GF-D8 (cell line): ENCODE results near the gene HEATR3.

ENCODE experiments used
- DNase-seq: peaks from one replicate; lab custom pipeline; 2025; lab: John Stamatoyannopoulos, UW

HEATR3 gene

DNA sequence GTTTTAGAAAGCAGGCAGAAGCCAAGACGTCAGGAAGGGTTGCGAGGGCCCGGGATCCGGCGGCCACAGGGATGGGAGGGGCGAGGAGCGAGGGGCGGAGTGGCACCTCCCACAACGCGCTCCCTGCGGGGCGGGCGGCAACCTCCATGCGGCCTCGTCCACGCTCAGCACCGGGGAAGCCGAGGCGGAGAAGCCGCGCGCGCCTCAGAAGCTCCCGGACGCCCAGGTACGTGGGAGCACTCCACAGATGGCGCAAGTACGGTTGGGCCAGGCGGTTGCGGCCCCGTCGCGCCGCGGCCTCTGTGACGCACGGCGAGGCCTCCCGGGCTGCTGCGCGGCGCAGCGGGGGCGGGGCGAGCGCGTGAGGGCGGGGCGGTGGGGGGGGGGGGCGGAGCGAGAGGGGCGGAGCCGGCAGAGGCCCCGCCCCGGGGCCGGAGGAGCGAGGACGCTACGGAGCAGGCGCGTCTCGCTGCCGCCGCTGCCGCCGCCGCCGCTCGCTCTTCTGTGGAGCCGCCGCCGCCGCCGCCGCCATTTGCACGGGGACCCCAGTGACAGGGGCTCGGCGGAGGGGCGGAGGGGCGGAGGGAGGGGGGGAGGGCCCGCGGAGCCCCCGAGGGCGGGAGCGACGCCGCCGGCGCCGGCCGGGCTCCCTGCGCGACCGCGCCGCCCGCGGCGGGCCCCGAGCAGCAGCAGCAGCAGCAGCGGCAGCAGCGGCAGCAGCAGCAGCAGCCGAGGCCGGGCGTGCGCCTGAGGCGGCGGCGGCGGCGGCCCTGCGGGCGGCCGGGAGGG, 87.2 kb downstream of the HEATR3 start, which contains the start of gene TENT4B:
Gene TENT4B (plus strand): TSS at position 500 of the 789 bp plus-strand sequence. CDS start 316 bp downstream, outside the sequence.
- DNase-seq, result peak; percentile 63

DNA sequence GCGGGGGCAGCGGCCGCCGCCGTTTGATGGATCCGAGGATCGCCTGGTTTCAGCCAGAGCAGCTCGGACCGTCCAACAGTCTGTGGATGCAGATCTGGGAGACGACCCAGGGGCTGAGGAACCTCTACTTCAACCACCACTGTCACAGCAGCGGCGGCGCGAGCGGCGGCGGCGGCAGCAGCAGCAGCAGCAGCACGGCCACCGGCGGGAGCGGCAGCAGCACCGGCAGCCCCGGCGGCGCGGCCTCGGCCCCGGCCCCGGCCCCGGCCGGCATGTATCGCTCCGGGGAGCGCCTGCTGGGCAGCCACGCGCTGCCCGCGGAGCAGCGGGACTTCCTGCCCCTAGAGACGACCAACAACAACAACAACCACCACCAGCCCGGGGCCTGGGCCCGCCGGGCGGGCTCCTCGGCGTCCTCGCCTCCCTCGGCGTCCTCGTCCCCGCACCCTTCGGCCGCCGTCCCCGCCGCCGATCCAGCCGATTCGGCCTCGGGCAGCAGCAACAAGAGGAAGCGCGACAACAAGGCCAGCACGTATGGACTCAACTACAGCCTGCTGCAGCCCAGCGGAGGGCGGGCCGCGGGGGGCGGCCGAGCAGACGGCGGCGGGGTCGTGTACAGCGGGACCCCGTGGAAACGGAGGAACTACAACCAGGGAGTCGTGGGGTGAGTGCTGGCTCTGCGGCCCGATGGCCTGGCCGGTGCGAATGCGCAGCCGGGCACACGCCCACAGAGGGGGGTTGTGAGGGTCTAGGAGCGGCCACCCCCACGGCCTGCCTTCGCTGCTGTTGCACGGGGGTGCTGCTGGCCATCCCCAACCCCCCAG, 88.0 kb downstream of the HEATR3 start:
- no peak for DNase-seq

DNA sequence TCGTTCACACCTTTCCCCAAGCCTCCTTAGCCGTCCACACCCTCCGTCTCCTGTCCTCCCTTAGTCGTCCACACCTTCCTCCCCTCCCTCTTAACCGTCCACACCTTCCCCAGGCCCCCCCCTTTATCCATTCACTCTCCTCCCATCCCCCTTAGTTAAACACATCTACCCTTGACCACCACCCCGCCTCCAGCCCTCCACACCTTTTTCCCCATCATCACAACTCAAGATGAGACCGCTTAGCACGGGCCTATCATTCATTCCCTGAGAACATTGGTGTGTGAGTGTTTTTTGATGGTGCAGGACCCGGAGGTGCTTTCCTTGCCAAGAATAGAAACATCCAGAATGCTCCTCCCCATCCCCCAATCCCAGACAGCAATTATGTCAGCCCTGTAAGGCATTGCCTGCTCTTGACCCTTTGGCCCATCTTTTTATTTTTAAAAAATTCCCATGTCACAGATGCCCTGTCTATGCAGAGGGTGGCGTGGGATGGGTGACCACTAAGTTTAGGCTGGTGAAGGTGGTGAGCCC, 88.7 kb downstream of the HEATR3 start:
- no peak for DNase-seq

DNA sequence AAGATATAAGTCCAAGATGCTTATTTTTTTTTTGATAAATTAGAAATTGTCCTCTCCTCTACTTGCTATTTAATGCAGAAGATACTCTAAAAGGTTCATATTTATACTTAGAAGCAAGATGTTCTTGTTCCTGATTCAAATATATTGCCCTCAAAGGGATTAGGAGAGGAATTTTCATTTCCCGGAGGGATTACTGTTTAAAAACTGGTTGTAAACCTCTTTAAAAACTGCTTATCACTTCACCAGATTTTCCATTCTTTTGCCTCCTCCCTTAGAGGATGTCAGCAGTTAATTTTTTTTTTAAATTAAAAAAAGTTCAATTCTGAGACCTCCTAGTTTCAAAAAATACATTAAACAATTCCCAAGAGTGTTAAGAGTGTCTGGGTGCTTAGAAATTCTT, 90.2 kb downstream of the HEATR3 start:
- DNase-seq, result no peak
